NCI-H2029 (cell line): Measurements from ENCODE around the gene ACSF3.

Source experiments
- DNase-seq: peaks from one replicate; lab custom pipeline; 2025; lab: John Stamatoyannopoulos, UW

The ACSF3 gene

GRCh38 chr16:89093602-89094251, at the start of gene ACSF3:
ACSF3 (plus strand) TSS chr16:89093852; CDS start chr16:89100682, 6,830 bp downstream.
- DNase-seq, result no peak

DNA sequence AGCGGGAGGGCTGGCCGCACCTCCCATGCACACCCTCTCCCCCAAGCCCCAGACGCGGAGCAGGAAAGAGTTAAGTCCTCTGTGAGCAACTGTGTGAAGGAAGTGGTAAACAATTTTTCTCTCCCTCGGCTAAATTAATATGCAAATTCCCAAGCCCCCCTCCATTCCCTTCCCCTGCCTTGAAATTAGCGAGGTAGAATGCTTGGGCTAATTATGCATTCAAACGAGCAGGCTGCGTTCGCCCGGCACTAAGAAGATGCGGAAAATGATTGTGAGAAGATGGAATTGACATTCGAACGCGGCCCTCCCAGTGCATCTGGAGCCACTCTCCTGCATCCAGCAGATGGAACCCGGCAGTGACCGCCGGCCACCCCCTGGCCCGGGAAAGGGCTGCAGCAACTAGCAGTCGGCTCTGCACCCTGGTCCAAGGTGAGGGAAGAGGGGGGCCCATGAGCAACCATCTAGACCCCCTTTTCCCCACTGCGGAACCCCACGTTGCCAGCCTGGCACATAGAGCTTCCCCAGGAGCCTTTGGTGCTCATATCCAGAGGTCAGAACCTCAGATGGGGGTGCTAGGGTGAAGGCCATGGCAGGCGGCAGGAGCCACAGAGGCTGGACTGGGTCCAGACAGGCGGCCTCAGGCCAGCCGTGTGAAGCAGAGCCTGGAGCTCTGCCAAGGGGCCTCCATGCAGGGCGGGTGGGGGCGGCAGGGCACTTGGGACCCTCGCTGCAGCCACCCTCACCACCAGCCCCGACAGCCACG, 49.1 kb upstream of the ACSF3 start:
- no peak for DNase-seq

DNA sequence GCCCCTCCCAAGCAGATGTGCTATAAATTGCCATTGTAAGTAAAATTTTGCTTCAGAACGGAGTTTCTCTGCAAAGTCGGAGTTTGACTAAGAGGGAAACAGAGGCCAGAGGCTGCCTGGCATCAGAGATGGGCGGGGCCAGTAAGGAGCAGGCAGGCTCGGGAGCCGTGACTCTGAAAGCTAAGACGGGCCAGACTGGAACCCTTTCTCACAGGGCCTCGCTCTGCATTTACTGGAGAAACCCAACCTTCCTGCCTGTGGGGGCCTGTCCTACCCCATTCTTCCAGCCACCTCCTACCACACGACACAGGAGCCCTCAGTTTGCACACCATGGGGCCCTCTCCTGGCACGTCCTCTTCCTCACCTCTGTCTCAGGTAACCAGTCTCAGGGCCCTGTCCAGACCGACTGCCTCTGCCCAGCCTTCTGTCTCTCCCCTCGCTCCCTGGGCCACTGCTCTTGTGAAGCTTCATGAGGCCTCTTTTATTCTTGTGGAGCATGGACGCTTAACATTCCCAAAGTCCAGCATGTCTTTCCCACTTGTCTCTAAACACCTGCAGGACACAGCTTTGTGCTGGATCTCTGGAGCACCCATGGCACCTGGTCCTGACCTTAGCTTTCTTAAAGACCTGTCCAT, 48.4 kb upstream of the ACSF3 start:
- no peak for DNase-seq

GRCh38 chr16:89045881-89046280, 47.8 kb upstream of the ACSF3 start:
- DNase-seq, result no peak

GRCh38 chr16:89046491-89046890, 47.2 kb upstream of the ACSF3 start:
- DNase-seq, result no peak

DNA sequence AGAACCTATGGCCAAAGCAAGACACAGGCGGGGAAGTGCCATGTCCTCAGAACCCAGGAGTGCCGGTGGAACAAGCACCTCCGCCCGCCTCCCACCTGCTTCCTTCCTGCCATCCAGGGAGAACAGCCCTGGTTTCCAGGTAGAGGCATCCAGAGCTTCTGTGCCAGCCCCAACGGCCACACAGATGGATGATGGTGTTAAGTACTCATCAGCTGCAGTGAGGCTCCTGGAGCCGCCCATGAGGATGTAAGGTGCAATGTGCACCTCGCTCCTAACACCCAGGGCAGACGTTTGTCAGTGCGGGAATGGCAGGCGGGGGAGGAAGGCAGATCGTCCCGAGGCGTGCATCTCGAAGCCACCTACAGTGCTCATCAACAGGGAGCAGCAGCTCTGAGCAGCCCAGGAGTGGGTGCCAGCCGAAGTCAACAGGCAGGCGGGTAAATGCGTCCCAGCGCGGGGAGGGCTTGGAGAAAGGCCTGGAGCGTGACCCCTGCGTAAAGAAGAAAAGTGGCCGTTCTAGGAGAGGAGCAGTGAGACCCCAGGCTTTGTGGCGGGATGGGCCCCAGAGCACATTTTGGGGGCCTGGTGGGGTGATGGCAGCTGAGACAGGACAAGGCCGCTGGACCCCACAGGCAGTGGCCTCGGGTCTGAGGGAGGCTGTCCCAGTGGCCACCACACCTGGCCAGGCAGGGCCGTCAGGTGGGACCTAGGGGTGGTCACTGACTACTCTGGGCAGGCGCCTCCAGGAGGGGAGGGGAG, 46.1 kb upstream of the ACSF3 start:
- no peak for DNase-seq

GRCh38 chr16:89048090-89048725, 45.4 kb upstream of the ACSF3 start:
- DNase-seq, result no peak

- no peak for DNase-seq
Observed at GRCh38 chr16:89048871-89049422, 44.7 kb upstream of the ACSF3 start.

- DNase-seq, result peak; percentile 28
Observed at GRCh38 chr16:89049484-89050118, 44.1 kb upstream of the ACSF3 start.

GRCh38 chr16:89050119-89050867, 43.4 kb upstream of the ACSF3 start:
- DNase-seq, result no peak

DNA sequence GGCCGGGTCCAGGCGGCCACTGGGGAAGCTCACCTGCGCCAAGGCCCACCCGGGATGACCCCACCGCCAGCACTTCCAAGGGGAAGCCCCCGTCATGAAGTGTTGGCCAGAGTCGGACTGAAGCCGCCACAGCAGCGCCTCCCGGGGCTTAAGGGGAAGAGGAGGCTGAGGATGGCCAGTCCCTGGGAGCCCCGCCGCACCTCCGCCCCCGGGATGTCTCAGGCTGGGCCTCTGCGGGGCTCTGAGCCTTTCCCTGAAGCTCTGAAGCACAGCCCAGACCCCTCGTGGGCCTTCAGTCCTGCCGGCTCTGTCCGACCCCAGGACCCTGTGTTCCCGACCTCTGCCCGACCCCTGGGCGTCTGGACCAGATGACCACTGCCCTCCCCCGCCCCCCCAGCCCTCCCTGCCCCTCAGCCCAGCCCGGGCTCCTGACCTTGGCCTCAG, 42.8 kb upstream of the ACSF3 start:
- no peak for DNase-seq

DNA sequence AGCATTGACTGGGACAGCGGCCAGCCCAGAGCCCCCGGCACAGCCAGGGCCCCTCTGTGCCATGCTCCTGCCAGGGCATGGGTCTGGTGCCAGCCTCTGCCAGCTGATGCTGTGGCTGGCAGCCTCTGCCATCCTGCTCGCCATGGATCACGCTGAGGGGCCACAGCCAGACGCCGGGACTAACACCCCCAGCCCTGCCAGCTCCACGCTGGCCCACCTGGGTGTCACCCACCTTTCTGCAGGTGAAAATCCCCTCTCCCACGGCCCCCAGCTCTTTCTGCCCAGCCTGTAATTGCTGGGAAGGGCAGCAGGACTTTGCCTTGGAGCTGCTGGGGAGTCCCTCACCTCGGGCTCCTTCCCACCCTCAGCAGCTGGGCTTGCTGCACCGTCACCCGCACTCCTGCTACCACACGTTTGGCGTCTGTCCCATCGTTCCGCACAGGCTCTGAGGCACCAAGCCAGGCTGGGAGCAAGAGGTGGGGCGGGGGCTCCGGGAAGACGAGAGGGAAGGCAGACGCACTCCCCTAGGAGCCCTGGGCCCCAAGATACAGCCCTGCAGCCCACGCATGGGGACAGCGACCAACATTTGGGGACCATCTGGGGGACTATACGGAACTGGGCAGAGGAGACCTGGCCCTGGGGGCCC, 42.0 kb upstream of the ACSF3 start:
- no peak for DNase-seq

GRCh38 chr16:89052191-89052889, 41.3 kb upstream of the ACSF3 start:
- DNase-seq, result peak; percentile 6

DNA sequence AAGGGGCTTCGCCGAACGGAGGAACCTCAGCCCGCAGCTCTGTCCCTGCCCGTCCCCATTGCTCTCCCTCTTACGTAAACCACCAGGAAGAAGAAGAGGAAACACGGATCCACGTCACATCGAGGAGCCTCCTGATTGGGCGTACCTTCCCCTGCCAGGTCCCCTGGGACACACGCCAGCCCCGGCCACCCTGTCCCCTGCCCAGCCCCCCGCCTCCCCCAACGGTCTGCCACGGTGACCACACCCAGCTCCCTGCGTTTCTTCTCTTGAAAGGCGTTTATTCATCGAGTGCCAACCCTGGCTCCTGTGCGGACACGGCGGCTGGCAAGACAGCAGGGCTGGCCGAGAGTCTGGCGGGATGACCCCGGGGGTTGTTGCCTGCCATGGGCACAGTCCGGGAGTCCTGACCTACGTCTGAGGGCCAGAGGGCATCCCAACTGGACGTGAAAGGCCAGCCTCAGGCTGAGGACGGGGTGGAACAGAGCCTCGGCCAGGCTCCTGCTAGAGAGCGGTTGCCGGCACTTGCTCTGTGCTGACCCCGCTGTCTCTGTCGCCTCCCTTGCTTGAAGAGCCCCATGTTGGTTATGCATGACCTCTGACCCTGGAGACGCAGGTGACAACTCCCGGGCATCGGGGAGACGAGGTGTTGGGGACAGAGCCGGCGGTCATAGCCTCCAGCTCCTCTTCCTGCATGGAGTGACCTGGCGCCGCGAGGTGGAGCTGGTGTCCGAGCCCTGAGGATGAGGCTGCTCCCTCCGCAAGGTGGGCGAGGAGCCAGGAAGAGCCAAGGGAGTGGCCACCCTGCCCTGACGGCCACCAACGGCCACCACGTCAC, 40.5 kb upstream of the ACSF3 start:
- peak; percentile 72 for DNase-seq

GRCh38 chr16:89053725-89054029, 40.0 kb upstream of the ACSF3 start:
- no peak for DNase-seq

GRCh38 chr16:89054261-89054661, 39.4 kb upstream of the ACSF3 start:
- no peak for DNase-seq

GRCh38 chr16:89054714-89055113, 38.9 kb upstream of the ACSF3 start:
- DNase-seq, result no peak

DNA sequence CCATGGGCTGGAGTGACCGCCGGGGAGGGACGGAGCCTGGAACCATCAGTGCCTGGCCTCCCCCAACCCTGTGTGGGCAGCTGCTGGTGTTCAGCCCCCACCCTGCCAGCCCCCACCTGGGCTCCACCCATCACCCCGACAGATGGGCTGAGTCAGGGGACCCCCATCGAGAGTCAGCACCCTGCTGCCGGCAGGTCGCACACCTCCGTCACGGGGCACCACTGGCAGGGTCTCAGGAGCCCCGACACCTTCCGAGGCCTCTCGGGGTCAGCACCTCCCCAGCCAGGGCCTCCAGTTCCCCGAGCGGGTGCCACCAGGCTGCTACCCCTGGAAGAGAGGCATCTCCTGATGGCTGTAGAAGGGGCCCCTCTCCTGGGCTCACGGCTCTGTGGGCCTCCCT, 38.3 kb upstream of the ACSF3 start:
- DNase-seq, result no peak
